Activated CD4-positive, CD25-positive, alpha-beta regulatory T cell treated with anti-CD3 and anti-CD28 coated beads, Interleukin-2, amount 50 U/mL, for 24 hours (primary cell): ENCODE measurements around the gene KATNB1.

Experiments used
- ATAC-seq, 2 donors: fragments of 150-1000 bp; cut with Tn5 transposase; one replicate each; pipeline ENCODE4 v1.10.0; 2021; ENCODE audit warnings: mild to moderate bottlenecking in 1 of 2, moderate library complexity in 1 of 2

The KATNB1 gene

GRCh38 chr16:57797526-57798266, 62.1 kb downstream of the KATNB1 start:
- ATAC-seq, result no peak

- no peak for ATAC-seq
These were observed 62.8 kb downstream of the KATNB1 start for GRCh38 chr16:57798267-57798810.

- no peak for ATAC-seq
These were observed 63.5 kb downstream of the KATNB1 start for GRCh38 chr16:57798953-57799599.

- ATAC-seq, result no peak
These were observed 64.1 kb downstream of the KATNB1 start for GRCh38 chr16:57799600-57800199.

- no peak for ATAC-seq
These were observed 64.9 kb downstream of the KATNB1 start for GRCh38 chr16:57800200-57801097.

- ATAC-seq, result no peak
These were observed 65.7 kb downstream of the KATNB1 start for GRCh38 chr16:57801098-57801808.

GRCh38 chr16:57801809-57802340, 66.3 kb downstream of the KATNB1 start:
- no peak for ATAC-seq

GRCh38 chr16:57802341-57803133, 67.0 kb downstream of the KATNB1 start, which contains the start of gene KIFC3:
TSS of gene KIFC3 (minus strand) at chr16:57802491. CDS start at chr16:57798243, 4,248 bp downstream.
- ATAC-seq, result peak; percentile 52 to 60

GRCh38 chr16:57803134-57803990, 67.8 kb downstream of the KATNB1 start:
- no peak for ATAC-seq

- ATAC-seq, result no peak
These were observed 68.7 kb downstream of the KATNB1 start for GRCh38 chr16:57804111-57804837.

GRCh38 chr16:57805176-57805575, 69.6 kb downstream of the KATNB1 start:
- no peak for ATAC-seq
